HFF-Myc (cell line): ENCODE data around the gene THAP2.
"Not testable (repeated sequence)": the region's sequence is repeated elsewhere in the genome, so short reads cannot be mapped to it uniquely, and the experiment has no call there.

ENCODE experiments used
- DNase-seq: peaks from one replicate; pipeline ENCODE4 v3.0.0-alpha.2; 2011; ENCODE audit warnings: low read depth; ENCODE audit errors: extremely low read depth
- H3K4me3 ChIP-seq: replicated peaks from 2 replicates; pipeline ENCODE4 v1.5.1; 2011; ENCODE audit warnings: low read depth, mild to moderate bottlenecking, control low read depth, low read length
- CTCF ChIP-seq: IDR thresholded peaks from 2 replicates; pipeline ENCODE4 v1.5.1; 2012; ENCODE audit warnings: mild to moderate bottlenecking, low read depth, low read length, control low read depth; ENCODE audit errors: missing control alignments

Gene THAP2

GRCh38 chr12:71694099-71694820, 30.2 kb downstream of the THAP2 start:
- no peak for DNase-seq
- TF ChIP-seq CTCF, result no peak
- no peak overlapping the region for H3K4me3 ChIP-seq

- no peak for DNase-seq
- H3K4me3 ChIP-seq, result no peak overlapping the region
- no peak for TF ChIP-seq CTCF
These were observed 31.7 kb downstream of the THAP2 start for GRCh38 chr12:71695782-71696181.

- not testable (repeated sequence) for H3K4me3 ChIP-seq, DNase-seq
These were observed 38.1 kb downstream of the THAP2 start for GRCh38 chr12:71702181-71702580.

GRCh38 chr12:71702590-71702989, 38.5 kb downstream of the THAP2 start:
- TF ChIP-seq CTCF, result no peak
- H3K4me3 ChIP-seq, result no peak overlapping the region
- DNase-seq, result no peak

GRCh38 chr12:71703206-71703605, 39.1 kb downstream of the THAP2 start:
- H3K4me3 ChIP-seq, result no peak overlapping the region
- no peak for DNase-seq
- no peak for TF ChIP-seq CTCF

- no peak overlapping the region for H3K4me3 ChIP-seq
- no peak for DNase-seq
- TF ChIP-seq CTCF, result no peak
These were observed 40.8 kb downstream of the THAP2 start for GRCh38 chr12:71704920-71705319.

- no peak overlapping the region for H3K4me3 ChIP-seq
- TF ChIP-seq CTCF, result no peak
- no peak for DNase-seq
These were observed 44.6 kb downstream of the THAP2 start for GRCh38 chr12:71708658-71709057.
